Bronchial epithelial cell (primary cell): ENCODE results near the gene SHOC2. TPM values are rescaled to one million over a fixed set of nuclear protein-coding genes. Genes with fewer than 3 reads are reported as not detected.
A peak's percentile ranks its signal among the peaks of the same experiment; 100 is the strongest.

ENCODE experiments used
- DNase-seq: peaks from one replicate; pipeline ENCODE4 v3.0.0-alpha.2; 2010; ENCODE audit warnings: low read depth
- FAIRE-seq: peaks from 2 replicates; lab custom pipeline; 2011; peaks lifted over from hg19 to GRCh38; lab: Jason Lieb, UNC
- H3K27me3 ChIP-seq: 2 replicates; pipeline ENCODE4 v1.5.1; 2011; ENCODE audit warnings: low read length; ENCODE audit not compliant: control insufficient read depth, insufficient read depth
- H3K36me3 ChIP-seq: 2 replicates; pipeline ENCODE4 v1.5.1; 2011; ENCODE audit warnings: low read length; ENCODE audit not compliant: control insufficient read depth, insufficient read depth
- H3K4me3 ChIP-seq: 2 replicates; pipeline ENCODE4 v1.5.1; 2011; ENCODE audit warnings: mild to moderate bottlenecking, low read depth, low read length, control low read depth
- total RNA-seq: library from RNA; depleted of rRNA; stranded (reverse); fragments of >200 nt; gene quantifications from 2 replicates; pipeline ENCODE4 v1.2.1, GENCODE V29; 2014
- TF ChIP-seq, protein P1 (sequence below): IDR thresholded peaks from 2 replicates; pipeline ENCODE4 v1.5.1; 2011; ENCODE audit warnings: mild to moderate bottlenecking, moderate library complexity, low read length, control low read depth, inconsistent platforms; ENCODE audit not compliant: insufficient read depth, severe bottlenecking

SHOC2 gene
- total RNA-seq, 1 donor from 2014 or later = 30.3 TPM

DNA sequence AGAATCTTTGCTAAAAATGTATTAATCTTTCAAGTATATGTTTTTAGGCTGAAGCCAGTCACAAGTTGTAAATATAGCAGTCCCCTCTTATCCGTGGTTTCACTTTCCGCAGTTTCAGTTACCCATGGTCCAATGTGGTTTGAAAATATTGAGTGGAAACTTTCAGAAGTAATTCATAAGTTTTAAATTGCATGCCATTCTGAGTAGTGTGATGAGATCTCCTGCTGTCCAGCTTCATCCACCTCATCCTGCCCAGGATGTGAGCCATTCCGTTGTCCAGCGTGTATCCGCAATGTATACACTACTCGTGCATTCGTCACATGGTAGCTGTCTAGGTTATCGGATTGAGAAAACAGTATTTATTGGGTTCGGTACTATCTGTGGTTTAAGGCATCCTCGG, 35.5 kb upstream of the SHOC2 start:
- H3K27me3 ChIP-seq = no peaks in the 10 kb centered on the region
- H3K4me3 ChIP-seq = no peak overlapping the region
- H3K36me3 ChIP-seq = peaks cover 12% of the 10 kb centered on the region
- TF ChIP-seq, protein P1, sequence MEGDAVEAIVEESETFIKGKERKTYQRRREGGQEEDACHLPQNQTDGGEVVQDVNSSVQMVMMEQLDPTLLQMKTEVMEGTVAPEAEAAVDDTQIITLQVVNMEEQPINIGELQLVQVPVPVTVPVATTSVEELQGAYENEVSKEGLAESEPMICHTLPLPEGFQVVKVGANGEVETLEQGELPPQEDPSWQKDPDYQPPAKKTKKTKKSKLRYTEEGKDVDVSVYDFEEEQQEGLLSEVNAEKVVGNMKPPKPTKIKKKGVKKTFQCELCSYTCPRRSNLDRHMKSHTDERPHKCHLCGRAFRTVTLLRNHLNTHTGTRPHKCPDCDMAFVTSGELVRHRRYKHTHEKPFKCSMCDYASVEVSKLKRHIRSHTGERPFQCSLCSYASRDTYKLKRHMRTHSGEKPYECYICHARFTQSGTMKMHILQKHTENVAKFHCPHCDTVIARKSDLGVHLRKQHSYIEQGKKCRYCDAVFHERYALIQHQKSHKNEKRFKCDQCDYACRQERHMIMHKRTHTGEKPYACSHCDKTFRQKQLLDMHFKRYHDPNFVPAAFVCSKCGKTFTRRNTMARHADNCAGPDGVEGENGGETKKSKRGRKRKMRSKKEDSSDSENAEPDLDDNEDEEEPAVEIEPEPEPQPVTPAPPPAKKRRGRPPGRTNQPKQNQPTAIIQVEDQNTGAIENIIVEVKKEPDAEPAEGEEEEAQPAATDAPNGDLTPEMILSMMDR = no peak
- FAIRE-seq (no peak), DNase-seq (no peak)

DNA sequence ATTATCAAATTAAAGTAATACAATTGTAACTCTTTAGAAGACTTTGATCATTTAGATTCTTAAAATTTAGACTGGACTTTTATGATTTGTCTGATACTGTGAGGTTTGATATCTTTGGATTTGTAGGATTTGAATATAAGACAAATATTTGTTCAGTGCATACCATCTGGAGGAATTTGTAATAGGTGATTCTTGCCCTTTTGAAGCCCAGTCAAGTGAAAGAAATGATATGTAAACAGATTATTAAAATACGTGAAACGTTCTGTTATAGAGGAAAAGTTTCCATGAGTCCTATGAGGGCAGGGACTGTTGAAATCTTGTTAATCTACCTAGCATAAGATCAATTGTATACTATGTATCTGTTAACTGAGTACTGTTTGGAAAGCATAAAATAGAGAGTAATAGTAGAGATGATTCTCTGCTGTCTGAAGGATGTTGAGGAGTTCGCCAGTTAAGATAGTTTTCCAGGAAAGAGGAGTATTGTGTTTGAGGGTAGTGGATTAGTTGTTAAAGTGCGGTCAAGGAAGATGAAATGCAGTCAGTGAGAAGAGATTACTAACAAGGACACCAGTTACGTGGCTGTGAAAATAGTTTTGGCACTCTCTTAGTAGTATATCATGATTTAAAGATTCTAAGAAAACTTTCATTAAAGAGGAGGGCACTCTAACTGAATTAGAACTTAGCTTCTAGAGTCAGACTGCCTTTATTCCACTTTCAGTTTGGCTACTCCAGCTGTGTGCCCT, 33.3 kb upstream of the SHOC2 start:
- TF ChIP-seq, protein P1 = no peak
- no peak for FAIRE-seq

DNA sequence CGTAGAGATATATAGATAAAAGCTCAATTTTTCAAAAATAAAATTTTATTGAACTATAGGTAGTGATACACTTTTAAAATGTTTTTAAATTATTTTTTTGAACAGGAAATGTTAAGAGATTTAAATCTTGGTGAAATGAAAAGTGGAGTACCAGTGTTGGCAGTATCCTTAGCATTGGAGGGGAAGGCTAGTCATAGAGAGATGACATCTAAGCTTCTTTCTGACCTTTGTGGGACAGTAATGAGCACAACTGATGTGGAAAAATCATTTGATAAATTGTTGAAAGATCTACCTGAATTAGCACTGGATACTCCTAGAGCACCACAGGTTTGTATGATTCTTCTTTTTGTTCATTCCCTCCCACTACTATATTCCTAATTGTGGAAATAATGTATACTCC, 31.8 kb upstream of the SHOC2 start:
- TF ChIP-seq, protein P1 = no peak
- DNase-seq = no peak
- Histone ChIP-seq H3K27me3 (no peaks in the 10 kb centered on the region), H3K4me3 (no peak overlapping the region), H3K36me3 (peaks cover 8% of the 10 kb centered on the region)
- FAIRE-seq = no peak

More for the DNA sequence above, 33.3 kb upstream of the SHOC2 start:
- H3K36me3 ChIP-seq = peaks cover 10% of the 10 kb centered on the region
- H3K27me3 ChIP-seq = no peaks in the 10 kb centered on the region
- no peak for DNase-seq
- no peak overlapping the region for H3K4me3 ChIP-seq

DNA sequence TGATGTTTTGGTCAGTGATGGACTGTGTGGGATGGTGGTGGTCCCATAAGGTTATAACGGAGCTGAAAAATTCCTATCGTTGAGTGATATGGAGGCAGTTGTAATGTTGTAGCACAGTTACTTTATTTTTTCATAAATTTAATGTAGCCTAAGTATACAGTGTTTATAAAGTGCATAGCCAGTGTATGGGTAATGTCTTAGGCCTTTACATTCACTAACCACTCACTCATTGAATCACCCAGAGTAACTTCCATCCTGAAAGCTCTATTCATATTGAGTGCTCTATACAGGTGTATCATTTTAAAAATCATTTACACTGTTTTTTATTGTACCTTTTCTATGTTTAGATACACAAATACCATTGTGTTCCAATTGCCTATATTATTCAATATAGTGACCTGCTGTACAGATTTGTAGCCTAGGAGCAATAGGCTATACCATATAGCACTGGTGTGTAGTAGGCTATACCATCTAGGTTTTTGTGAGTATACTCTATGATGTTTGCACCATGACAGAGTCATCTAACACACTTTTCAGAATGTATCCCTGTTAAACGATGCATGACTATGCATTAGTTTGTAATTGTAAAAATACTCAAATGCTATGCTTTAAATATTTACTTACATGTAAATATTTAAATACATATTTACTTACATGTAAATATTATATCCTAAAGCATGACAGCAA, 26.7 kb upstream of the SHOC2 start:
- TF ChIP-seq, protein P1 = no peak
- H3K27me3 ChIP-seq = no peaks in the 10 kb centered on the region
- no peak overlapping the region for H3K4me3 ChIP-seq
- peaks cover 11% of the 10 kb centered on the region for H3K36me3 ChIP-seq
- DNase-seq (no peak), FAIRE-seq (no peak)

DNA sequence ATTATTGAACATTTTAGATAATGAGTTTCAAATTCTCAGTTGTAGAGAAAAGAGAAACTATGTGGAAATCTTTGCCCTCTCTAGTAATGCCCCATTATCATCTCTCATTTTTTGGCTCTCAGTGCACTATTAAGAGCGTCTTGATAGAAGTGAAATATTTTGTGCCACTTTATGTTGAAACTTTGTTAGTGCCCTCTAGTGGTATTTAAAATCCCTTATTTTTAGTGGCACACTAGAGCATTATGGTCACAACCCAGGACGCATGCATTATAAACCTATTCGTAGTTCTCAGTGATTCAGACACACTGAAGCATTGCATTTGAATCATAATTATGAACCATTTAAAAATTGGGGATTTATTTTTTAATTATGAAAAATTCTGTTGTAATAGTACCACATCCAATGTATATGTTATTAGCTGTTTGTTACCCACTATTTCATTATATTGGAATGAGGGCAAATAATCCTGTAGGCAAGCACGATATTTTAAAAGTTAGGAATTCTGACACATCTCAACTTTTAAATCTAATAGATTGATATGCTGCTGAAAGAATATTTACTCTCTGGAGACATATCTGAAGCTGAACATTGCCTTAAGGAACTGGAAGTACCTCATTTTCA, 25.7 kb upstream of the SHOC2 start:
- Histone ChIP-seq H3K36me3 (peaks cover 10% of the 10 kb centered on the region), H3K4me3 (no peak overlapping the region), H3K27me3 (no peaks in the 10 kb centered on the region)
- TF ChIP-seq, protein P1 = peak; percentile 37
- no peak for FAIRE-seq
- DNase-seq = peak; percentile 64
